ENCODE measurements around the gene ARHGEF19.
A peak's percentile ranks its signal among the peaks of the same experiment; 100 is the strongest.

ARHGEF19 gene

GRCh38 chr1:16243215-16243610 lies 30.8 kb upstream of the ARHGEF19 start:
- Histone ChIP-seq H3K36me3 (ENCODE audit: insufficient read depth, low read length) (peaks cover 8% of the 10 kb centered on the region; the same call in 1 of the 2 replicates), H3K27ac (ENCODE audit: low read depth, low read length) (no peak overlapping the region), H3K27me3 (ENCODE audit: insufficient read depth, low read length) (no peaks in the 10 kb centered on the region), H3K9ac (ENCODE audit: low read depth, low read length) (no peak overlapping the region), H3K4me1 (ENCODE audit: insufficient read depth, low read length) (no peaks in the 10 kb centered on the region), H3K9me3 (ENCODE audit: insufficient read depth, low read depth, low read length) (no peaks in the 10 kb centered on the region), H3K4me3 (ENCODE audit: low read length) (no peak overlapping the region)
- 86% methylated on average over 8 of the region's 8 CpGs for WGBS

- WGBS = 93% methylated on average over 17 of the region's 17 CpGs
- H3K9ac ChIP-seq (ENCODE audit: low read depth, low read length) = no peak overlapping the region
- H3K4me1 ChIP-seq (ENCODE audit: insufficient read depth, low read length) = no peaks in the 10 kb centered on the region
- no peaks in the 10 kb centered on the region for H3K9me3 ChIP-seq (ENCODE audit: insufficient read depth, low read depth, low read length)
- no peak overlapping the region for H3K27ac ChIP-seq (ENCODE audit: low read depth, low read length)
- no peak overlapping the region for H3K4me3 ChIP-seq (ENCODE audit: low read length)
- H3K27me3 ChIP-seq (ENCODE audit: insufficient read depth, low read length) = no peaks in the 10 kb centered on the region
- H3K36me3 ChIP-seq (ENCODE audit: insufficient read depth, low read length) = peaks cover 8% of the 10 kb centered on the region; the same call in 1 of the 2 replicates
Measured at GRCh38 chr1:16242556-16243214, 30.2 kb upstream of the ARHGEF19 start.

GRCh38 chr1:16241221-16241708 lies 28.8 kb upstream of the ARHGEF19 start:
- no peak overlapping the region for H3K4me3 ChIP-seq (ENCODE audit: low read length)
- H3K9ac ChIP-seq (ENCODE audit: low read depth, low read length) = no peak overlapping the region
- peaks cover under 1% of the 10 kb centered on the region; the same call in 1 of the 2 replicates for H3K27me3 ChIP-seq (ENCODE audit: insufficient read depth, low read length)
- H3K4me1 ChIP-seq (ENCODE audit: insufficient read depth, low read length) = peaks cover 6% of the 10 kb centered on the region
- H3K36me3 ChIP-seq (ENCODE audit: insufficient read depth, low read length) = no peaks in the 10 kb centered on the region
- WGBS = 81% methylated on average over 10 of the region's 10 CpGs
- H3K27ac ChIP-seq (ENCODE audit: low read depth, low read length) = no peak overlapping the region
- no peaks in the 10 kb centered on the region for H3K9me3 ChIP-seq (ENCODE audit: insufficient read depth, low read depth, low read length)

GRCh38 chr1:16239972-16240491 lies 27.6 kb upstream of the ARHGEF19 start:
- H3K36me3 ChIP-seq (ENCODE audit: insufficient read depth, low read length) = no peaks in the 10 kb centered on the region
- 88% methylated on average over 2 of the region's 2 CpGs for WGBS
- H3K9me3 ChIP-seq (ENCODE audit: insufficient read depth, low read depth, low read length) = no peaks in the 10 kb centered on the region
- H3K4me3 ChIP-seq (ENCODE audit: low read length) = no peak overlapping the region
- peaks cover 3% of the 10 kb centered on the region; the same call in 1 of the 2 replicates for H3K27me3 ChIP-seq (ENCODE audit: insufficient read depth, low read length)
- H3K9ac ChIP-seq (ENCODE audit: low read depth, low read length) = no peak overlapping the region
- H3K4me1 ChIP-seq (ENCODE audit: insufficient read depth, low read length) = peaks cover 9% of the 10 kb centered on the region
- no peak overlapping the region for H3K27ac ChIP-seq (ENCODE audit: low read depth, low read length)

- peaks cover 3% of the 10 kb centered on the region; the same call in 1 of the 2 replicates for H3K27me3 ChIP-seq (ENCODE audit: insufficient read depth, low read length)
- peak overlapping the region; percentile 65 for H3K9ac ChIP-seq (ENCODE audit: low read depth, low read length)
- H3K36me3 ChIP-seq (ENCODE audit: insufficient read depth, low read length) = no peaks in the 10 kb centered on the region
- H3K4me1 ChIP-seq (ENCODE audit: insufficient read depth, low read length) = peaks cover 9% of the 10 kb centered on the region
- 50% methylated on average over 4 of the region's 6 CpGs for WGBS
- peak overlapping the region; percentile 75 for H3K4me3 ChIP-seq (ENCODE audit: low read length)
- H3K27ac ChIP-seq (ENCODE audit: low read depth, low read length) = 0 out of 2 replicates have a peak overlapping the region, but pooled peaks have one; percentile 2
- no peaks in the 10 kb centered on the region for H3K9me3 ChIP-seq (ENCODE audit: insufficient read depth, low read depth, low read length)
Measured at GRCh38 chr1:16237343-16237830, 24.9 kb upstream of the ARHGEF19 start.

GRCh38 chr1:16236511-16237342 lies 24.3 kb upstream of the ARHGEF19 start, which contains the start of gene CPLANE2:
TSS of gene CPLANE2 (minus strand) at chr1:16237183. CDS start at chr1:16236742, 441 bp downstream.
- Histone ChIP-seq H3K27me3 (ENCODE audit: insufficient read depth, low read length) (peaks cover 3% of the 10 kb centered on the region; the same call in 1 of the 2 replicates), H3K9ac (ENCODE audit: low read depth, low read length) (peak within 1 kb of the TSS; percentile 65), H3K27ac (ENCODE audit: low read depth, low read length) (0 out of 2 replicates have a peak within 1 kb of the TSS, but pooled peaks have one; percentile 2), H3K4me1 (ENCODE audit: insufficient read depth, low read length) (peaks cover 9% of the 10 kb centered on the region), H3K4me3 (ENCODE audit: low read length) (peak within 1 kb of the TSS; percentile 75), H3K36me3 (ENCODE audit: insufficient read depth, low read length) (no peaks in the 10 kb centered on the region), H3K9me3 (ENCODE audit: insufficient read depth, low read depth, low read length) (no peaks in the 10 kb centered on the region)
- under 1% methylated on average over 57 of the region's 57 CpGs for WGBS

- WGBS = 43% methylated on average over 5 of the region's 6 CpGs
- Histone ChIP-seq H3K9ac (ENCODE audit: low read depth, low read length) (no peak overlapping the region), H3K4me3 (ENCODE audit: low read length) (peak overlapping the region; percentile 75), H3K9me3 (ENCODE audit: insufficient read depth, low read depth, low read length) (no peaks in the 10 kb centered on the region), H3K36me3 (ENCODE audit: insufficient read depth, low read length) (no peaks in the 10 kb centered on the region), H3K27ac (ENCODE audit: low read depth, low read length) (no peak overlapping the region), H3K4me1 (ENCODE audit: insufficient read depth, low read length) (peaks cover 9% of the 10 kb centered on the region), H3K27me3 (ENCODE audit: insufficient read depth, low read length) (peaks cover 3% of the 10 kb centered on the region; the same call in 1 of the 2 replicates)
Measured at GRCh38 chr1:16235944-16236510, 23.6 kb upstream of the ARHGEF19 start.

GRCh38 chr1:16235347-16235746 lies 22.9 kb upstream of the ARHGEF19 start:
- Histone ChIP-seq H3K4me1 (ENCODE audit: insufficient read depth, low read length) (peaks cover 9% of the 10 kb centered on the region), H3K27me3 (ENCODE audit: insufficient read depth, low read length) (peaks cover 3% of the 10 kb centered on the region; the same call in 1 of the 2 replicates), H3K9ac (ENCODE audit: low read depth, low read length) (no peak overlapping the region), H3K4me3 (ENCODE audit: low read length) (no peak overlapping the region), H3K27ac (ENCODE audit: low read depth, low read length) (no peak overlapping the region), H3K9me3 (ENCODE audit: insufficient read depth, low read depth, low read length) (no peaks in the 10 kb centered on the region), H3K36me3 (ENCODE audit: insufficient read depth, low read length) (no peaks in the 10 kb centered on the region)
- WGBS = 92% methylated on average over 2 of the region's 2 CpGs

- H3K4me1 ChIP-seq (ENCODE audit: insufficient read depth, low read length) = peaks cover 11% of the 10 kb centered on the region
- WGBS = 97% methylated on average over 8 of the region's 8 CpGs
- no peak overlapping the region for H3K9ac ChIP-seq (ENCODE audit: low read depth, low read length)
- peaks cover 21% of the 10 kb centered on the region for H3K27me3 ChIP-seq (ENCODE audit: insufficient read depth, low read length)
- no peaks in the 10 kb centered on the region for H3K9me3 ChIP-seq (ENCODE audit: insufficient read depth, low read depth, low read length)
- no peak overlapping the region for H3K27ac ChIP-seq (ENCODE audit: low read depth, low read length)
- H3K36me3 ChIP-seq (ENCODE audit: insufficient read depth, low read length) = no peaks in the 10 kb centered on the region
- no peak overlapping the region for H3K4me3 ChIP-seq (ENCODE audit: low read length)
Measured at GRCh38 chr1:16233431-16233830, 21.0 kb upstream of the ARHGEF19 start.

GRCh38 chr1:16232316-16232710 lies 19.9 kb upstream of the ARHGEF19 start:
- Histone ChIP-seq H3K27ac (ENCODE audit: low read depth, low read length) (no peak overlapping the region), H3K27me3 (ENCODE audit: insufficient read depth, low read length) (peaks cover 32% of the 10 kb centered on the region), H3K9me3 (ENCODE audit: insufficient read depth, low read depth, low read length) (no peaks in the 10 kb centered on the region), H3K9ac (ENCODE audit: low read depth, low read length) (no peak overlapping the region), H3K36me3 (ENCODE audit: insufficient read depth, low read length) (no peaks in the 10 kb centered on the region), H3K4me1 (ENCODE audit: insufficient read depth, low read length) (peaks cover 16% of the 10 kb centered on the region), H3K4me3 (ENCODE audit: low read length) (no peak overlapping the region)
- WGBS = 93% methylated on average over 5 of the region's 5 CpGs
